SK-N-SH (cell line): ENCODE data around the gene C4orf50.

Experiments used
- EP300 ChIP-seq, 2 experiments: IDR thresholded peaks; 2 replicates each; pipeline versions ENCODE4 v1.4.0 to v1.6.1; 2012; ENCODE audit warnings: borderline replicate concordance in 1 of 2, low read depth in 1 of 2, low read length in 1 of 2
- EZH2phosphoT487 ChIP-seq: fragments of 200-600 bp; sonication (generic); IDR thresholded peaks from 2 replicates; pipeline ENCODE4 v1.6.1; 2017; ENCODE audit warnings: low read depth, mixed run types, mild to moderate bottlenecking, antibody characterized with exemption, moderate library complexity, borderline replicate concordance
- FOSL2 ChIP-seq: IDR thresholded peaks from 2 replicates; pipeline ENCODE4 v1.4.0; 2012; ENCODE audit warnings: low read depth, mild to moderate bottlenecking, moderate library complexity, borderline replicate concordance
- JUND ChIP-seq: IDR thresholded peaks from 2 replicates; pipeline ENCODE4 v1.4.0; 2012
- NRF1 ChIP-seq: IDR thresholded peaks from 2 replicates; pipeline ENCODE4 v1.6.1; 2012; ENCODE audit warnings: low read depth, mild to moderate bottlenecking, low read length
- RFX5 ChIP-seq: IDR thresholded peaks from 2 replicates; pipeline ENCODE4 v1.6.1; 2012; ENCODE audit warnings: mild to moderate bottlenecking, improper control_type of control experiment, low read length
- SIN3A ChIP-seq: IDR thresholded peaks from 2 replicates; pipeline ENCODE4 v1.6.1; 2012; ENCODE audit warnings: low read depth, mild to moderate bottlenecking, low read length, moderate library complexity, borderline replicate concordance
- SMC3 ChIP-seq: IDR thresholded peaks from 2 replicates; pipeline ENCODE4 v1.6.1; 2012; ENCODE audit warnings: low read depth, low read length, improper control_type of control experiment
- TCF12 ChIP-seq: IDR thresholded peaks from 2 replicates; pipeline ENCODE4 v1.4.0; 2012
- YY1 ChIP-seq: IDR thresholded peaks from 2 replicates; pipeline ENCODE4 v1.4.0; 2012; ENCODE audit warnings: low read depth, mild to moderate bottlenecking
- TF ChIP-seq, protein P1 (sequence below): fragments of 200-600 bp; sonication (generic); IDR thresholded peaks from 2 replicates; pipeline ENCODE4 v1.6.1; 2017; ENCODE audit warnings: antibody characterized with exemption, mild to moderate bottlenecking, moderate library complexity
- TF ChIP-seq, protein P2 (sequence below): fragments of 150-350 bp; IDR thresholded peaks from 2 replicates; pipeline ENCODE4 v1.6.1; 2016; ENCODE audit warnings: mild to moderate bottlenecking, low read depth, low read length
- TF ChIP-seq, protein P3 (sequence below): IDR thresholded peaks from 2 replicates; pipeline ENCODE4 v1.6.1; 2012; ENCODE audit warnings: mild to moderate bottlenecking, low read depth, low read length, moderate library complexity

- TF ChIP-seq JUND (no peak), SIN3A (no peak), EZH2phosphoT487 (no peak), NRF1 (no peak), SMC3 (no peak), RFX5 (no peak), TCF12 (no peak), EP300 (IDR thresholded peaks at IDR 0.05; ENCODE audit: borderline replicate concordance in 1 of 2, low read depth in 1 of 2, low read length in 1 of 2) (no peak), YY1 (no peak), FOSL2 (no peak)
- TF ChIP-seq, protein P1, sequence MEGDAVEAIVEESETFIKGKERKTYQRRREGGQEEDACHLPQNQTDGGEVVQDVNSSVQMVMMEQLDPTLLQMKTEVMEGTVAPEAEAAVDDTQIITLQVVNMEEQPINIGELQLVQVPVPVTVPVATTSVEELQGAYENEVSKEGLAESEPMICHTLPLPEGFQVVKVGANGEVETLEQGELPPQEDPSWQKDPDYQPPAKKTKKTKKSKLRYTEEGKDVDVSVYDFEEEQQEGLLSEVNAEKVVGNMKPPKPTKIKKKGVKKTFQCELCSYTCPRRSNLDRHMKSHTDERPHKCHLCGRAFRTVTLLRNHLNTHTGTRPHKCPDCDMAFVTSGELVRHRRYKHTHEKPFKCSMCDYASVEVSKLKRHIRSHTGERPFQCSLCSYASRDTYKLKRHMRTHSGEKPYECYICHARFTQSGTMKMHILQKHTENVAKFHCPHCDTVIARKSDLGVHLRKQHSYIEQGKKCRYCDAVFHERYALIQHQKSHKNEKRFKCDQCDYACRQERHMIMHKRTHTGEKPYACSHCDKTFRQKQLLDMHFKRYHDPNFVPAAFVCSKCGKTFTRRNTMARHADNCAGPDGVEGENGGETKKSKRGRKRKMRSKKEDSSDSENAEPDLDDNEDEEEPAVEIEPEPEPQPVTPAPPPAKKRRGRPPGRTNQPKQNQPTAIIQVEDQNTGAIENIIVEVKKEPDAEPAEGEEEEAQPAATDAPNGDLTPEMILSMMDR: no peak
- TF ChIP-seq, protein P2, sequence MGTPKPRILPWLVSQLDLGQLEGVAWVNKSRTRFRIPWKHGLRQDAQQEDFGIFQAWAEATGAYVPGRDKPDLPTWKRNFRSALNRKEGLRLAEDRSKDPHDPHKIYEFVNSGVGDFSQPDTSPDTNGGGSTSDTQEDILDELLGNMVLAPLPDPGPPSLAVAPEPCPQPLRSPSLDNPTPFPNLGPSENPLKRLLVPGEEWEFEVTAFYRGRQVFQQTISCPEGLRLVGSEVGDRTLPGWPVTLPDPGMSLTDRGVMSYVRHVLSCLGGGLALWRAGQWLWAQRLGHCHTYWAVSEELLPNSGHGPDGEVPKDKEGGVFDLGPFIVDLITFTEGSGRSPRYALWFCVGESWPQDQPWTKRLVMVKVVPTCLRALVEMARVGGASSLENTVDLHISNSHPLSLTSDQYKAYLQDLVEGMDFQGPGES: no peak
- TF ChIP-seq, protein P3, sequence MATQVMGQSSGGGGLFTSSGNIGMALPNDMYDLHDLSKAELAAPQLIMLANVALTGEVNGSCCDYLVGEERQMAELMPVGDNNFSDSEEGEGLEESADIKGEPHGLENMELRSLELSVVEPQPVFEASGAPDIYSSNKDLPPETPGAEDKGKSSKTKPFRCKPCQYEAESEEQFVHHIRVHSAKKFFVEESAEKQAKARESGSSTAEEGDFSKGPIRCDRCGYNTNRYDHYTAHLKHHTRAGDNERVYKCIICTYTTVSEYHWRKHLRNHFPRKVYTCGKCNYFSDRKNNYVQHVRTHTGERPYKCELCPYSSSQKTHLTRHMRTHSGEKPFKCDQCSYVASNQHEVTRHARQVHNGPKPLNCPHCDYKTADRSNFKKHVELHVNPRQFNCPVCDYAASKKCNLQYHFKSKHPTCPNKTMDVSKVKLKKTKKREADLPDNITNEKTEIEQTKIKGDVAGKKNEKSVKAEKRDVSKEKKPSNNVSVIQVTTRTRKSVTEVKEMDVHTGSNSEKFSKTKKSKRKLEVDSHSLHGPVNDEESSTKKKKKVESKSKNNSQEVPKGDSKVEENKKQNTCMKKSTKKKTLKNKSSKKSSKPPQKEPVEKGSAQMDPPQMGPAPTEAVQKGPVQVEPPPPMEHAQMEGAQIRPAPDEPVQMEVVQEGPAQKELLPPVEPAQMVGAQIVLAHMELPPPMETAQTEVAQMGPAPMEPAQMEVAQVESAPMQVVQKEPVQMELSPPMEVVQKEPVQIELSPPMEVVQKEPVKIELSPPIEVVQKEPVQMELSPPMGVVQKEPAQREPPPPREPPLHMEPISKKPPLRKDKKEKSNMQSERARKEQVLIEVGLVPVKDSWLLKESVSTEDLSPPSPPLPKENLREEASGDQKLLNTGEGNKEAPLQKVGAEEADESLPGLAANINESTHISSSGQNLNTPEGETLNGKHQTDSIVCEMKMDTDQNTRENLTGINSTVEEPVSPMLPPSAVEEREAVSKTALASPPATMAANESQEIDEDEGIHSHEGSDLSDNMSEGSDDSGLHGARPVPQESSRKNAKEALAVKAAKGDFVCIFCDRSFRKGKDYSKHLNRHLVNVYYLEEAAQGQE: no peak
Observed at GRCh38 chr4:6056976-6057766, 38.9 kb upstream of the C4orf50 start.
